Hematopoietic multipotent progenitor cell treated with erythropoietin and hydrocortisone succinate and interleukin-3 and kit ligand, for 15 days (in vitro differentiated cells): ENCODE results near the gene TNNT3.

Experiments
- DNase-seq: peaks from one replicate; pipeline ENCODE4 v3.0.0-alpha.2; 2015; ENCODE audit warnings: low spot score

TNNT3 gene

DNA sequence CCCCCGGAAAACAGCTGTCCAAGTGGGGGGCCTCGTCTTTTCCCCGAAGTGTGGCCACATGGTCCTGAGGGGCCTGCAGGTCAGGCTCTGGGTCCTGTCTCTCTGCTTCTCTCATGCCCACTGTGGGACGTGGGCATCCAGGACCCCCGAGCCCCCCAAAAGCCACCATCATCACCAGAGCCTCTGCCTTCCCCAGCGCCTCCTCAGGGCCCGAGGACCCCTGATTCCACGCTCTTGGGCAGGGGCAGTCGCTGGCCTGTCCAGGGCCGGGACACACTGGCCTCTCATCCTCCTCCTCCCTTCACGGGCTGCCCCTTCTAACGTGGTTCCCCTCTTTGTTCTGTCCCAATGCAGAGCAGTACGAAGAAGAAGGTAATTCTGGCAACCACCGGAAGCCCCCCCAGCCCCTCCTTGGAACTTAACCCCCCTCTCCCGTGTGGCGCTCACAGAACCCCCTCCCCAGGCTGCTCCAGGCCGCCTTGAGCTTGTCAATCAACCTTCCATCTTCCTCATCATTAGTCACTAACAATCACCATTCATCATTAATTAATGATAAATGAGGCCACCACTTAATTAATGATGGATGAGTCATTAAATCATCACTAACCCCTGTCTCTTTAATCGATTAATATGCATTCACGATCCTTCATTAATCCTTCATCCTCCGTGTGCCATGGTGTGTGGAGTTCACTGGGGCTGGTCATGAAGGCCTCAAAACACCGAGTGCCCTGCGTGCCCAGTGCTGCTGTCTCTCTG lies 3.9 kb downstream of the TNNT3 start:
- DNase-seq, result no peak

DNA sequence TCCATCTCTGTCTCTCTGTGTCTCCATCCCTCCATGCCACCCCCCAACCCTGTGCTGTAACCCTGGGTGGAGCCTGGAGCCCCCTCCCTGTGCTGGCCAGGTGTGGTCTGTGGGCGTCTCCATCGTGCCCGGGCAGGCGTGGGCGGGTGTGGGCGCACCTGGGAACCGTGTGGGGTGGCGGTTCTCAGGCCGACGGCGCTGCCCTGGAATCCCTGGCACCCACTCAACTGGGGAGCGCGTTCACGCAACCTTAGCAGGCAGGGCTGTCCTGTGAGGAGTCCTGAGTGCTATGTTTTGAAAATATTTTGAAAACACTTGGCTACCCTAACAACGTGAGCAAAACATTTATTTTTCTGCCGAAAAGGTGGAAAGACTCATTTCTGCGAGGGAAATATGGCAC lies 4.7 kb downstream of the TNNT3 start:
- DNase-seq, result no peak

DNA sequence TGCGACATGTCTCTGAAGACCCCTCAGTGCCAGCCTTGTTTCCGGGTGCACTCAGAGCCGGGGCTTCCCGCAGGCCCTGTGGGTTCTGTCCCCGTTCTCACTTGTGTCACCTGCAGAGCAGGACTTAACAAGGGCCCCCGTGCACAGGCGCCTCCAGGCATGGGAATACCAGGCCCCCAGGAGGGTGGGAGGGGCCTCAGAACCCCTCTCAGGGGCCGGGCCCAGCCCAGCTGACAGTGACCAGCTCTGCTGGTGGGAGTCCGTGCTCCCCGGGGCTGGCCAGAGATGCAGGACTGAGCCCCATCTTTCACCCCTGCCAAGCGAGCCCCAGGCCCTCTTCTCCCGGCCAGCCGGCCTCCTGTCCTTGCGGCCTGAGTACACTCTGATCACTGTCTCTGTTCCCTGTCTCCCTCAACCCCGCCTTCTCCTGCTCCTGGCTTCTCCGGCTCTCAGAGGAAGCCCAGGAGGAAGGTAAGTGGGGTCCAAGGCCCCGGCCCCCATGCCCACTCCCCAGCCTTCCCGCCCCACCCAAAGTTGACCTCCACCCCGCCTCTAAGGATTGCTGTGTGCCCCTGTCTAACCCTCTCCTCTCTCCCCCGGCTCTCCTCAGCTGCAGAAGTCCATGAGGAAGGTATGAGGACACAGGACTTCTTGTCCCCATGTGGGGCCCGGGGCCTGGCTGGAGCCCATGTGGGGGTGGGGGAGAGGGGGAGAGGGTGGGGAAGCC lies 5.3 kb downstream of the TNNT3 start:
- no peak for DNase-seq

DNA sequence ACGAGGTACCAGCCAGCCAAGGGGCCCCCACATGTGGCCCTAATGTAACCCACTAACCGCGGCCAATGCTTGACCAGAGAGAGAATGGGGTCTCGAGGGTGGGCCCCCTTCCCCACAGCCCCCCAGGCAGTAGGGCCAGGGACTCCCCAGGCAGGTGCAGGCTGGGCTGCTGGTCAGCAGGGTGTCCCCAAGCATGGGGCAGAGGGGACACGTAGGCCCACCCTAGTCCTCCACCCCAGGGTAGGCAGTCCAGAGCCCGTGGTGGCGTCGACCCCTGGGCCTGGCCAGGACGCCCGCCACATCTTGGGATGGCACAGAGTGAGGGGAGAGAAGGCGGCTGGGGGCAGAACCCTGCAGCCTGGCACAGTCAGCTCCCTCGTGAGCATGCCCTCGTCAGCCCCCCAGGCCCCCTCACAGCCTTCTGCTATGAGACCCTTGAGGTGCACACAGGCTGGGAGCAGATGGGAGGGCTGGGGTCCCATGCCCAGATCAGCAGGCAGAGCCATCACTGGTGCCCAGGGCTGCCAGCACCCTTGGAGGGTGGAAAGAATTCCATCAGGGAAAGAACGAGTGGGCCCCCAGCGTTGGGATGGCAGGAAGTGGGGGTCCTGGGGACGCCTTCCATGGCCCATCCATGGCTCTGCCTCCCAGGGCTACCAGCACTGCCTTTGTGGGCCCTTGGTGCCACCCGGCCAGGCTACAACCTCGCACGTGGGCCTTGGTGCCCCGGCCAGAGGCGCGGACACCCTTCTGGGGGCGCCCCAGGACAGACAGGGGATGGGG lies 6.1 kb downstream of the TNNT3 start:
- no peak for DNase-seq

DNA sequence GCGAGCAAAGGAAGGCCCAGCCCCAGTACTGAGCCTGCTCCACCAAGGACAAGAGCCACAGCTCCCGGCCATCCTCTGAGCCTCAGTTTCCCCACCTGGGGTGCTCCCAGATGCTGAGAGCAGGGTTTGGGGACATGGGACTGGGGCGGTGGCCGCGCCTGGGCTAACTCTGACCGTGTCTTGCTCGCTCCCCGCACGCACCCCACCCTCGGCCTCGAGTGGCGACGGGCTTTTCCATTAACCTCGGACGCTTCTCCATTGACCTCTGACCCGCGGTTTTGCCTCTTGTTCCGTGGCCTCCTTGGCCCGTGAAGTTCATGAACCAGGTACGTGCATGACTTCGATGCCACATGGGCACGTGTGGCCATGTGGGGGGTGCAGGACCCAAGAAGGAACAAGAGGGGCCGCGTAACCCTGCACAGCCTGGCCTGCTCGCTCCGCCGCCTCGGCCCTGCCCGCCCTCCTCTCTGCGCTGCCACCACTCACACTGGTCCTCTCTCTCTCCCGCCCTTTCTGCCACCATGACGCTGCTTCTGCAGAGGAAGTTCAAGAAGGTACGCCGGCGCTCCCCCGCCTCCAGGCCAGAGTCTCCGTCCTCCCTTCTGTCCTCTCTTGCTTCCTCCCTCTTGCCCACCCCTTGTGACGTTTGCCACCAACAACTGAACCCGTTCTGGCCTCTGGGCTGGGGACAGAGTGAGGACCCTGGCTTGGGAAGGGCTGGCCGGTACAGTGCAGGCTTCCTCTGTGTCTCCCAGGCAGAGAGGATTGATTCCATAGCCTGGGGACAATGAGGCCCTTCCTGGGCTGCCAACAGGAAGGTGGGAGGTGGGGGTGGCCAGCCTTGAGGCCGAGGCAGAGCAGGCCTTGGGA lies 6.9 kb downstream of the TNNT3 start:
- no peak for DNase-seq

DNA sequence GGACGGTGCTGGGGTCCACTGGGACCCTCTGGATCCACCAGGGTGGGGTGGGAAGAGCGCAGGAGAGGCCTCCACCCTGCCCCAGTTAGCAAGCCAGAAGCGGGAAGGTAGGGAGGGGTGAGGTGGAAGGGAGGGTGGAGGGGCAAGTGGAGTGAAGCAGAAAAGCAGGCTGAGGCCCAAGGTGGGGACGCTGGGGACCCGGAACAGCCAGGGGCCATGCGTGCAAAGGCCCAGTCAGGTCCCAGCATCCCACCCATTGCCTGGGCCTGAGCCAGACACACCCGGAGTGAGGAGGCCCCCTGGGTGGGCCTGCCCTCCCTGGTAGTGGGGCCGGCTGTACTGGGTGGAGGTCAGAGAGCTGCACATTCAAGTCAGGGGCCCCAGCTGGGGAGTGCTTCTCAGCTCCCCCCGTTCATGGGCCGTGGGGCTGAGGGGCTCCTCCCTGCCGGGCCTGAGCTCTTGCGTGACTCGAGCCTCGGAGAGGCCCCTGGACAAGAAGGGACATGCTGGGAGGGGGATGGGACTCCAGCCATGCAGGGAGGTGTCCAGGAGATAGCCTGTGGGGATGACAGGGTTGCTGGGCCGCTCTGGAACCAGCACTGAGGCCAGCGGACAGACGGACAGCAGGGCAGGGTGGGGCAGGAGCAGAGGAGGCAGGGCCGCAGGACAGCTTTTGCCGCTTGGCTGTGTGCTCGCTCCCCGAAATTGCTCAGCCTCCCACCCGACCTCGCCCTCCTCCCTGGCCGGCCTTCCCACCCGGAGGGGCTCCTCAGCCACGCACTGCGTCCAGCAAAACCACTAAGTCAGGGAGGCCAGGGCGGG lies 7.7 kb downstream of the TNNT3 start:
- no peak for DNase-seq

DNA sequence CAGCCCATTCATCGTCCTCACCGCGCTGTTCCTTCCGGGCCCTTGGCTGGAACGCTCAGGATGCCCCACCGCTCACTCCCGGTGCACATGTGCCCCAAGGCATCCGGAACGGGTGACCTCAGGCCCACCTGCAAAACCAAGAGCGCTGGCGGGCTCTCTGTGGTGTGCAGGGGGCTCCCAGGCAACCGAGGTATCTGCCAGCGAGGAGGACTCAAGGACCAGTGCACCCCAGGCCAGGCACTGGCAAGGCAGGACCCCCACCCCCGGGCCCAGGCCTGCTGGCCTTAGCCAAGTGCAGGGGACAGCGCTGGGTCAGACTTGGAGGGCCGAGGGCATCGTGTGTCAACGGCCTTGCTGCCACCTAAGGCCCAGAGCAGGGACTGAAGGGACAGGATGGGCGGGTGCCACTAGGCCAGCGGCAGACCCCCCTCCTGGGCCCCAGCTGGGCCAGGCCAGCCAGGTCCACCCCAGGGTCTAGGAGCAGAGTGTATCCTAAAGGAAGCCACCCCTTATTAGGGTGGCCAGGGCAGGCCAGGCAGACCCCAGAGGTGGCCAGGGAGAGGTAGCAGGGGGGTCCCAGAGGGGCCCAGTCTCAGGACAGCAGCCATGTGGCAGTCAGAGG lies 8.5 kb downstream of the TNNT3 start:
- no peak for DNase-seq

DNA sequence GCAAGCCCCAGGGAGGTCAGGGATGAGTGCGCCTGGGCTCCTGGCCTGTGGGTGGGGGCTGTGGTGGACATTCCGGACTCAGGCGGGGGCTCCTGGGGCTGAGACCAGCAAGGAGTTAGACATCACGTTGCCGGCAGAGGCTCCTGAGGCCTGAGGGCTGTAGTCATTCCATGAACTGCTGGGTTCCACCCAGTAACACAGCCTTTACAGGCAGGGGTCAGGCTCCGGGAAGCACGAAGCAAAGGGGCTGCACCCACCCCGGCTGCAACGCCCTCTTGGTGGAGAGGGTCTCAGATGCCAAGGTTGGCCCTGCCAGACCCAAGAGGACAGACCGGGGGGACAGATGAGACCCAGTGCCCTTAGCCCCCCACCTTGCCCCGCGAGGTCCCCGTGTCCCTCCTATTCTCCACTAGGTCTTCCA lies 9.0 kb downstream of the TNNT3 start:
- no peak for DNase-seq

DNA sequence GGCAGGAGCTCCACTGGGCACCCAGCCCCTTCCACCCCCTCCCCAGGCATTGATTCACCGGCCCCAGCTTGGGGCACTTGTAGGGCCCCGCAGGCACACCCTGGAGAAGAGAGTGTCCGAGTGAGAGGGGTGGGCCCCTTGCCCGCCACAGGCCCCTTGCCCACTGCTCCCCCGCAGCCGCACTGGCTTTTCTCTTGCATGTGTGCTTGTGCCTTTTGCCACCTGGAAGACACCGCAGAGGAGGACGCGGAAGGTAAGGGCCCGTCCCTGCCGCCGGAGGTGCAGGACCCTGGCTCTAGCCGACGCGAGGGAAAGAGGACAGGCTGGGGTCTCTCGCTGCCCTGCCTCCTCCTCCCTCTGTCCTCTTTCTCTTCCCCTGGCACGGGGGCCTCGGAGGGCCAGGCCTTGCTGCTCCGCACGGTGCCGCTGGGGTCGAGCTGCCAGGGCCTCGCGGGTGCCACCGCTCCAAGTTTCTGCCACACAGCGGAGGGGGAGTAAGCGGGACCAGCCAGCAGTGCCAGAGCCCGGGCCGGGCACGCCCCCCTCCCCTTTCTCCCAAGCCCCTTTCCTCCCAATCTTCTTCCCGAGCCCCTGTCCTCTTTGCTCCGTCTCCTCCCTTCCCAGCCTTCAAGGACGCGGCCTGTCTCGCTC lies 9.5 kb downstream of the TNNT3 start:
- no peak for DNase-seq

DNA sequence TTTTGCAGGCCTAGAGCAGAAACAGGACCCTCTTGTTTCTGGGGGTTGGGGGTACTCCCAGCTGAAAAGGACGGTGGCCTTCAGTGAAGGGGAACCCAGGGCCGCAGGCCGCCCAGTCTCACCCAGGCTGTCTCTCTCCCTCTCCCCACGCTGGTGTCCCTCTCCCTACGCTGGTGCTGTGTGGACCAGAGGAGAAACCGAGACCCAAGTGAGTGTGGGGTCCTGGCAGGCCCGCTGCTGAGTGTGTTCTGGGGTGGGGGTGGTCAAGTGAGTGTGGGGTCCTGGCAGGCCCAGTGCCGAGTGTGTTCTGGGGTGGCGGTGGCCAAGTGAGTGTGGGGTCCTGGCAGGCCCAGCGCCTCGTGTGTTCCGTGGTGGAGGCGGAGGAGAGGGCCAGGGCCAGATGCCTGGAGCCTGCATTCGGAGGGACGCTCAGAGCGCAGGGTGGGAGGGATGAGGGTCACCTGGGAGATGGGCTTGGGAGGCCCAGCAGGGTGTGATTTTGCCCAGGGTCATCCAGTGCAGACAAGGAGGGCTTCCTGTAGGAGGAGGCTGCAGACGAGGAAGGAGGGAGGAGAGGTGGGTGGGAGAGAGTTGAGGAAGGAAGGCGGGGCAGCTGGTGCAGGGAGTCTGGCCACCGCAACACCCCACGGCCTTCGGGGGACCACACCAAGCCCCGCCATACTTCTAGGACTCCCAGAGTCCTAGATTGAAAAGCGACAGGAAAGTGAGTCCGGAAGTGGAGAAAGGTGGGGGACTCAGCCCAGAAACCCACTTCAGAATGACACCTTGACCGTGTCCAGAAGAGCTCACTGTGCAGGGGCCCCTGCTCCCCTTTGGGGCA lies 10.3 kb downstream of the TNNT3 start:
- no peak for DNase-seq

DNA sequence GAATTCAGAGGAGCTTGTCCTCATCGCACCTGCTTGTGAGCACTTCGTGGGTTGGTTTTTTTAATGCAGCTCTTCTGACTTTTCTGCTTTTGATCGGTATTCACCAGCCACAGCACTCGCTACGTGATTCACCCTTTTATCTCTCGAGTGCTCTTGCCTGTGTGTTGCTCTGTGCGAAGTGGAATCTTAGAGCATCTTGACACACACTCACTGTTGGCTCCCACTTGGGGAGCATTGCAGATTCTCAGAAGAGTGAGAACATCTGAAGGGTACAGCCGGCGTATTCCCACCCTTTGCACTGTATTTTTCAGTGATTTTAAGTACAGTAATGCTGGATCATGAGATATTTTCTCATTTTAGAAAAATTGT lies 10.9 kb downstream of the TNNT3 start:
- peak; percentile 67 for DNase-seq

DNA sequence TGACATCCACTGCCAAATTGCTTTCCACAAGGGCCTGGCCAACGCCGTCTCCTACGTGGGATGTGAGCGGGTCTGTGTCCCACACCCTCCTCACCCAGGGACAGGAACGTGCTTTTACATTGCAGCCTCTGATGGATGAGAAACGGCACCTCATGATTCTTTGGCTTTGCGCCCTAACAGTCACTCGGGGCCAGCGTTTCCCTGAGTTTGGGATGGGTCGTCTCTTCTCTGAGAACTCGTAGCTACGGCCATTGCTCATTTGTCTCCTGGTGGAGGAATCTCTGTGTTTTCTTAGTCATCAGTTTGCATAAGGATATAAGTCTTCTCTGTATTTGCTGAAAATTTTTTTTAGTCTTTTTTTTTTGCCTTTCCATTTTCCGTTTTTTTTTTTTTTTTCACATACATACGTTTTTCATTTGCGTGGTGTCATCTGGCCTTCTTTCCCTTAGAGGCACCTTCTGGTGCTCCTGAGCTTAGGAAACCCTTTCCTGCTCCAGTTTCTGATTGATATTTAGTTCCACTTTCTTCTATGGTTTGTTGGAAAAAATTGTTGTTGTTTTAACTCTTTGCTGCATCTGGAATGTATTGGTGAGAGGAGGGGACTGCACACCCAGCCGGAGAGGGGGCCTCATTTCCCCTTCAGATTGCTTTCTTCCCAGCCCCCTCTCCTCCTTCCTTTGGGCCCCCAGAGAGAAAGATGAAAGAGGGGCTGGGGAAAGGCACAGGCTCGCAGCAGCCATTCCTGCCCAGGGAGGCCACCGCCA lies 12.0 kb downstream of the TNNT3 start:
- peak; percentile 55 for DNase-seq

DNA sequence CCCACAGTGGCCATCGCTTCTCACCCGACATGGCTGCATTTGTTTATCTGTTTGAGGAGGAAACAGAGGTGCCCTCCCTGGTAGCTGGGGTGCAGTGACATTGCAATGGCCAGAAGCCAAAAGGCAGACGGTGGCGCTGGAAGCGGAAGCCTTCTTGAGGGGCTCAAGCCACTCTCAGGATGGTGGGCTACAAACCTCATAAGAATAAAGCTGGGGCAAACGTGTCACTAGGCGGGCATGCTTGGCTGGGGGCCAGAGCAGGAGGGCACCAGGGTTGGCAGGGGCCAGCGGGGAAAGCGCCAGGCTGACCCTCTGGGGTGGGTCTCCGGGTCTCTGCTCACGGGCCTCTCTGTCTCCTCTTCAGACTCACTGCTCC lies 12.6 kb downstream of the TNNT3 start:
- DNase-seq, result peak; percentile 79

DNA sequence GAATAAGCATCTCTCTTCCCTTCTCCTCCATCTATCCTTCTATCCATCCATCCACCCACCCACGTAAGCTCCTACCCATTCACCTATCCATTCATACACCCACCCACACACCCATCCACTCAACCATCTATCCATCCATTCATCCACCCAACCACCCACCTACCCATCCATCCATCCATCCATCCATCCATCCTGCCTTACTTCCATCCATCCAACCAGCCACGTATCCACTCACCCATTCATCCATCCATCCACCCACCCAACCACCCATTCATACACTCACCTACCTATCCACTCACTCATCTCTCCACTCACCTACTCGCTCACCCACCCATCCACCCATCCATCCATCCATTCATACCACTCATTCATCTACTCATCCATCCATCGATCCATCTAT lies 13.2 kb downstream of the TNNT3 start:
- DNase-seq, result no peak

DNA sequence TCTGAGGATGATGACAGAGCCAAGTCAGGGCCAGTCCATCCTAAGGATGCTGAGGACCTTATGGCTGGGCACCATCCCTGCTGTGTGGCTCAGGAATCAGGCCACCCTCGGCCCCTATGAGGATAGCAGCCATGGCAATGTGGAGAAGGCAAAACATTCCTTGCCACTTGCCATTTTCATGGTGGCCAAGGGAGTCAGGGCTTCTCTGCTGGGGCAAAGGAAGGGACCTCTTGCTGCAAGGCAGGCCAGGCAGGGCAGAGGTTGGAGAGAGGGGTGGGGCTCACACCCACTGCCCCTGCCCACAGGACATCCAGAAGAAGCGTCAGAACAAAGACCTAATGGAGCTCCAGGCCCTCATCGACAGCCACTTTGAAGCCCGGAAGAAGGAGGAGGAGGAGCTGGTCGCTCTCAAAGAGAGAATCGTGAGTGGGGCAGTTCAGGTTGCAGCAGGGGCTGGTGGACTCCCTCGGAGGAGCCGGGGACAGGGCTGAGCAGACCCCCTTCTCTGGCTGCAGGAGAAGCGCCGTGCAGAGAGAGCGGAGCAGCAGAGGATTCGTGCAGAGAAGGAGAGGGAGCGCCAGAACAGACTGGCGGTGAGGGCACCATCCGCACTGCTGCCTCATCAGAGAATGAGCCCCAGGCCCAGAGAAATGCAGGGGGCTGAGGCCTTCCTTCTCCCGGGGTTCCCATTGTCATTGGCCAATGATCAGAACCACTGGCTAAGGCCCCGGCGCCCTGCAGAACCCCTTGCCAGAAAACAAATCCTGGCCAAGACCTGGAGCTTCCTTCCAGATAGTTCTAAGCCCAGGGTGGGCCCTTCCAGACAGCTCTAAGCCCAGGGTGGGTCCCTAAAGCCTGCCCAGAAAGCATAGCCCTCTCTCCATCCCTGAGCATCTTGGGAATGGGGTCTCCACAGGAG lies 14.2 kb downstream of the TNNT3 start:
- DNase-seq, result no peak

DNA sequence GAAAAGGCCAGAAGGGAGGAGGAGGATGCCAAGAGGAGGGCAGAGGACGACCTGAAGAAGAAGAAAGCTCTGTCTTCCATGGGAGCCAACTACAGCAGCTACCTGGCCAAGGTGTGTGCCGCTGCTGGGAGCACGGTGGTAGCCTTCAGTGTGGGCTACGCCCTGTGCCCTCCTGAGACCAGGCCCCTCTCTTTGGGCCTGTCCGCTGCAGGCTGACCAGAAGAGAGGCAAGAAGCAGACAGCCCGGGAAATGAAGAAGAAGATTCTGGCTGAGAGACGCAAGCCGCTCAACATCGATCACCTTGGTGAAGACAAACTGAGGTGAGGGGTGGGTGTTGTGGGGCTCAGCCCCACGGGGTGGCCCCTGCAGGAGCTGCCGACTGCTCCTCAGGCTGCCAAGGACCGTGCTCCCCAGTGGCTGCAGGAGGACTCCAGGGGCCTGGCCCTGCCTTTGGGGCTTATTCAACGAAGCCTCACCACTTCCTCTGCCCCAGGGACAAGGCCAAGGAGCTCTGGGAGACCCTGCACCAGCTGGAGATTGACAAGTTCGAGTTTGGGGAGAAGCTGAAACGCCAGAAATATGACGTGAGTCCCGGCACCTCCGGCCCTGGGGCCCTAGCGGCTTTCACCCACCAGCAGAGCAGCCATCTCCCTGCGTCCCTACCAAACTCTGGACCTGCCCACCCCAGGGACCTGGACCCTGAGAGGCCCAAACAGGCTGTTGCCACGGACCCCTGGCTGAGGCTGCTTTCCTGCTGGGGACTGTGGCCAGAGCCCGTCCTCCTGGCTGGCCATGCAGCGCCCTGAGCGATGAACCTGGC lies 15.0 kb downstream of the TNNT3 start:
- DNase-seq, result no peak
